HCT116 (cell line): ENCODE measurements around the gene GNG7. TPM values are rescaled to one million over a fixed set of nuclear protein-coding genes. Genes with fewer than 3 reads are reported as not detected.

ENCODE experiments used
- ATAC-seq: fragments of 200-7000 bp; cut with Tn5 transposase; 2 replicates; pipeline ENCODE4 v1.9.1; 2020; ENCODE audit warnings: mild to moderate bottlenecking, moderate library complexity
- BruUV-seq: library from RNA; stranded (reverse); fragments of 400-500 nt; replicated peaks from 2 replicates; lab custom pipeline; 2021; lab: Mats Ljungman, UMichigan
- CTCF ChIA-PET: fragments of 300-600 bp; sonication (Branson Sonifier 250); formaldehyde crosslinking; loops from one replicate; lab custom pipeline; 2021; ENCODE audit warnings: antibody characterized with exemption; lab: Charles Lee
- POLR2A ChIA-PET: fragments of 300-600, 350-600 bp; sonication (Branson Sonifier 250); formaldehyde crosslinking; loops from one replicate; lab custom pipeline; 2021; ENCODE audit warnings: antibody characterized with exemption; lab: Charles Lee
- RAD21 ChIA-PET, 2 experiments: fragments of 300-600 bp; sonication (Branson Sonifier 250); formaldehyde crosslinking; loops; one replicate each; lab custom pipeline; 2023; ENCODE audit warnings: low total read pairs in 2 of 2; ENCODE audit not compliant: uncharacterized antibody in 2 of 2, unreplicated experiment in 2 of 2, low non-redundant PET in 1 of 2; lab: Charles Lee
- DNase-seq: peaks from one replicate; pipeline ENCODE4 v3.0.0-alpha.2; 2010; ENCODE audit warnings: low read depth, low spot score
- H2AFZ ChIP-seq: fragments of 200-600 bp; shearing (Covaris generic), sonication (generic); 2 replicates; pipeline ENCODE4 v1.6.1; 2017; ENCODE audit warnings: low read depth, mixed run types, mixed read lengths, antibody characterized with exemption, low read length; ENCODE audit not compliant: poor library complexity, severe bottlenecking
- H3K27ac ChIP-seq: 2 replicates; pipeline ENCODE4 v1.5.1; 2012; ENCODE audit warnings: low read depth, low read length
- H3K27me3 ChIP-seq: fragments of 200-600 bp; sonication (generic); 2 replicates; pipeline ENCODE4 v1.6.1; 2016; ENCODE audit warnings: mixed run types, low read length, mixed read lengths; ENCODE audit not compliant: insufficient read depth
- H3K36me3 ChIP-seq, 2 experiments: fragments of 200-500 bp in 1 of 2; fragments of 200-600 bp in 1 of 2; sonication (Bioruptor generic) in 1 of 2; sonication (generic) in 1 of 2; 2 replicates each; pipeline versions ENCODE4 v1.5.1 to v1.6.1; 2014 to 2016; ENCODE audit warnings: low read length in 2 of 2, inconsistent platforms in 1 of 2, mixed read lengths in 1 of 2, mixed run types in 1 of 2; ENCODE audit not compliant: insufficient read depth in 2 of 2, control insufficient read depth in 1 of 2
- H3K4me1 ChIP-seq, 2 experiments: fragments of 200-600 bp in 1 of 2; sonication (generic) in 1 of 2; 2 replicates each; pipeline versions ENCODE4 v1.5.1 to v1.6.1; 2012 to 2017; ENCODE audit warnings: low read length in 2 of 2, inconsistent platforms in 1 of 2, mild to moderate bottlenecking in 1 of 2, mixed read lengths in 1 of 2, mixed run types in 1 of 2, moderate library complexity in 1 of 2; ENCODE audit not compliant: insufficient read depth in 2 of 2, control insufficient read depth in 1 of 2
- H3K4me2 ChIP-seq: fragments of 200-600 bp; sonication (generic); 2 replicates; pipeline ENCODE4 v1.6.1; 2017; ENCODE audit warnings: mixed run types, low read length, mixed read lengths
- H3K4me3 ChIP-seq, 2 experiments: fragments of 200-600 bp in 1 of 2; sonication (generic) in 1 of 2; replicated peaks in 1 of 2; 2 replicates each; pipeline ENCODE4 v1.5.1; 2011 to 2016; ENCODE audit warnings: low read length in 2 of 2, control low read depth in 1 of 2, low read depth in 1 of 2, mild to moderate bottlenecking in 1 of 2, mixed read lengths in 1 of 2, mixed run types in 1 of 2
- H3K79me2 ChIP-seq: fragments of 200-600 bp; sonication (generic); 2 replicates; pipeline ENCODE4 v1.6.1; 2017; ENCODE audit warnings: mild to moderate bottlenecking, mixed run types, low read length, moderate library complexity, mixed read lengths; ENCODE audit not compliant: insufficient read depth
- H3K9ac ChIP-seq: fragments of 200-600 bp; sonication (generic); 2 replicates; pipeline ENCODE4 v1.6.1; 2016; ENCODE audit warnings: low read length, mixed read lengths
- H3K9me2 ChIP-seq: fragments of 200-600 bp; sonication (generic), shearing (Covaris generic); 2 replicates; pipeline ENCODE4 v1.6.1; 2017; ENCODE audit warnings: mixed run types, mild to moderate bottlenecking, moderate library complexity; ENCODE audit not compliant: insufficient read depth
- H3K9me3 ChIP-seq, 2 experiments: fragments of 200-500 bp in 1 of 2; fragments of 200-600 bp in 1 of 2; sonication (Bioruptor generic) in 1 of 2; sonication (generic) in 1 of 2; 2 replicates each; pipeline ENCODE4 v1.6.1; 2014 to 2017; ENCODE audit warnings: low read length in 2 of 2, mixed read lengths in 2 of 2, inconsistent platforms in 1 of 2, low read depth in 1 of 2, mild to moderate bottlenecking in 1 of 2, mixed run types in 1 of 2, moderate library complexity in 1 of 2; ENCODE audit not compliant: control insufficient read depth in 1 of 2, insufficient read depth in 1 of 2
- H4K20me1 ChIP-seq: fragments of 200-600 bp; sonication (generic), shearing (Covaris generic); 2 replicates; pipeline ENCODE4 v1.6.1; 2017; ENCODE audit warnings: mixed run types, mild to moderate bottlenecking, moderate library complexity; ENCODE audit not compliant: insufficient read depth
- CBX3 ChIP-seq: IDR thresholded peaks from 2 replicates; pipeline ENCODE4 v1.6.1; 2012; ENCODE audit warnings: low read depth
- CTCF ChIP-seq, 3 experiments: fragments of 200-600 bp in 1 of 3; sonication (generic) in 1 of 3; IDR thresholded peaks in 2 of 3; conservative IDR thresholded peaks in 1 of 3; 2 replicates each; pipeline ENCODE4 v1.5.1; 2012 to 2017; ENCODE audit warnings: low read depth in 2 of 3, low read length in 2 of 3, antibody characterized with exemption in 1 of 3, borderline replicate concordance in 1 of 3, control low read depth in 1 of 3, mild to moderate bottlenecking in 1 of 3, mixed read lengths in 1 of 3, mixed run types in 1 of 3, moderate library complexity in 1 of 3; ENCODE audit not compliant: insufficient read depth in 1 of 3
- RAD21 ChIP-seq: IDR thresholded peaks from 2 replicates; pipeline ENCODE4 v1.6.1; 2012; ENCODE audit warnings: low read depth, mild to moderate bottlenecking
- REST ChIP-seq: IDR thresholded peaks from 2 replicates; pipeline ENCODE4 v1.6.1; 2012; ENCODE audit warnings: low read depth
- intact Hi-C: fragments of 100-400 bp; cut with micrococcal nuclease; formaldehyde crosslinking; loops from 2 replicates; pipeline ENCODE4 v1.10.0; 2022
- total RNA-seq: library from RNA; stranded (reverse); gene quantifications from one replicate; pipeline ENCODE4 v1.2.1, GENCODE V29; 2021; ENCODE audit not compliant: unreplicated experiment

Gene GNG7
- total RNA-seq, 1 experiment from 2014 or later: 11.3 TPM

- H2AFZ ChIP-seq: no peak overlapping the region
- H3K4me1 ChIP-seq: no peaks in the 10 kb centered on the region
- POLR2A ChIA-PET: no interaction called here
- peak; percentile 22 for DNase-seq
- no peak overlapping the region for H3K4me3 ChIP-seq
- no peak for TF ChIP-seq REST
- TF ChIP-seq RAD21: peak; percentile 39
- TF ChIP-seq CBX3: peak; percentile 67; the same call in 1 of the 2 replicates
- TF ChIP-seq CTCF (IDR thresholded peaks at IDR 0.05 in 2 of 3, conservative IDR thresholded peaks at IDR 0.05 in 1 of 3; ENCODE audit: borderline replicate concordance in 1 of 3, insufficient read depth in 1 of 3, low read depth in 2 of 3, low read length in 2 of 3): peak; percentile 29 to 53 (median 47); a peak in 4 of 6 replicates
- TF ChIP-seq, all 23 proteins: peak for 3
- Histone ChIP-seq H3K79me2 (no peaks in the 10 kb centered on the region), H3K36me3 (no peaks in the 10 kb centered on the region), H4K20me1 (no peaks in the 10 kb centered on the region), H3K4me2 (no peak overlapping the region), H3K27me3 (no peaks in the 10 kb centered on the region), H3K9me3 (peaks cover 4 to 14% of the 10 kb centered on the region in 2 experiments; a peak in 3 of 4 replicates), H3K9me2 (no peaks in the 10 kb centered on the region), H3K9ac (no peak overlapping the region), H3K27ac (no peak overlapping the region)
- RAD21 ChIA-PET: no interaction called here
- CTCF ChIA-PET: no interaction called here
- no peak for ATAC-seq
- intact Hi-C loops: no loop called here
- BruUV-seq: no TSS peak
Measured at GRCh38 chr19:2661615-2662014, 40.9 kb downstream of the GNG7 start.
